Activated CD4-positive, CD25-positive, alpha-beta regulatory T cell treated with anti-CD3 and anti-CD28 coated beads, Interleukin-2, amount 50 U/mL, for 16 hours (primary cell): ENCODE measurements around the gene TMSB4X.

Source experiments
- DNase-seq: peaks from one replicate; pipeline ENCODE4 v3.0.0-alpha.2; 2020; ENCODE audit warnings: low read depth, low spot score

The TMSB4X gene

GRCh38 chrX:13024986-13025385 is 50.1 kb downstream of the TMSB4X start:
- no peak for DNase-seq
